Measurements from ENCODE around the gene POU2F2. TPM values are rescaled to one million over a fixed set of nuclear protein-coding genes. Genes with fewer than 3 reads are reported as not detected.

POU2F2 gene
- total and polyA plus RNA-seq, 8 donors, result 0.87 to 10.0 (median 1.6) TPM

- no peak for ATAC-seq
- DNase-seq, result no peak
- intact Hi-C loops (cut with DNase I), result no loop called here
- no peak overlapping the region for H3K4me3 ChIP-seq
- no peaks in the 10 kb centered on the region for H3K9me3 ChIP-seq
- no peak overlapping the region for H3K27ac ChIP-seq
- no peaks in the 10 kb centered on the region for H3K36me3 ChIP-seq
- H3K27me3 ChIP-seq, result peaks cover 0 to 55% of the 10 kb centered on the region in 2 donors
- H3K4me1 ChIP-seq, result no peaks in the 10 kb centered on the region
- TF ChIP-seq CTCF (IDR thresholded peaks at IDR 0.05), result no peak
Measured at GRCh38 chr19:42155796-42156195, 23.6 kb upstream of the POU2F2 start.

- Histone ChIP-seq H3K27ac (no peak overlapping the region), H3K4me3 (no peak overlapping the region), H3K4me1 (no peaks in the 10 kb centered on the region), H3K27me3 (peaks cover 0 to 63% of the 10 kb centered on the region in 2 donors), H3K36me3 (no peaks in the 10 kb centered on the region), H3K9me3 (no peaks in the 10 kb centered on the region)
- intact Hi-C loops (cut with DNase I), result no loop called here
- no peak for TF ChIP-seq CTCF (IDR thresholded peaks at IDR 0.05)
- ATAC-seq (no peak), DNase-seq (no peak)
Measured at GRCh38 chr19:42154471-42155323, 22.5 kb upstream of the POU2F2 start.

- no peak for DNase-seq
- intact Hi-C loops (cut with DNase I), result no loop called here
- Histone ChIP-seq H3K27ac (no peak overlapping the region), H3K27me3 (peaks cover 0 to 72% of the 10 kb centered on the region in 2 donors), H3K4me1 (no peaks in the 10 kb centered on the region), H3K4me3 (no peak overlapping the region), H3K9me3 (no peaks in the 10 kb centered on the region), H3K36me3 (no peaks in the 10 kb centered on the region)
- ATAC-seq, result no peak
- TF ChIP-seq CTCF (IDR thresholded peaks at IDR 0.05), result no peak
Measured at GRCh38 chr19:42153672-42154433, 21.6 kb upstream of the POU2F2 start.

- no peaks in the 10 kb centered on the region for H3K36me3 ChIP-seq
- DNase-seq (no peak), ATAC-seq (no peak)
- H3K27me3 ChIP-seq, result peaks cover 0 to 78% of the 10 kb centered on the region in 2 donors
- no peak overlapping the region for H3K27ac ChIP-seq
- H3K4me3 ChIP-seq, result no peak overlapping the region
- intact Hi-C loops (cut with DNase I), result no loop called here
- no peaks in the 10 kb centered on the region for H3K4me1 ChIP-seq
- no peaks in the 10 kb centered on the region for H3K9me3 ChIP-seq
- TF ChIP-seq CTCF (IDR thresholded peaks at IDR 0.05), result no peak
Measured at GRCh38 chr19:42152910-42153671, 20.8 kb upstream of the POU2F2 start.

Measured in left lung (tissue), 10 donors.